ENCODE results near the gene MTF2.
"Not testable (repeated sequence)": the region's sequence is repeated elsewhere in the genome, so short reads cannot be mapped to it uniquely, and the experiment has no call there.

Gene MTF2

GRCh38 chr1:93078986-93079654 lies at the start of gene MTF2:
Gene MTF2 (plus strand): TSS chr1:93079283. CDS start chr1:93079527, 244 bp downstream.
- peak; percentile 95 for DNase-seq
- H3K9me3 Mint-ChIP-seq, result peaks cover 5% of the 10 kb centered on the region

GRCh38 chr1:93029317-93029716 lies 49.8 kb upstream of the MTF2 start:
- DNase-seq, result peak; percentile 79
- Mint-ChIP-seq H3K27ac (peak overlapping the region; percentile 33), H3K27me3 (peaks cover 15% of the 10 kb centered on the region), H3K4me1 (peaks cover 37% of the 10 kb centered on the region), H3K4me3 (no peak overlapping the region), H3K36me3 (no peaks in the 10 kb centered on the region), H3K9me3 (no peaks in the 10 kb centered on the region)
- CTCF ChIA-PET, result interaction anchor here (0.9 to 1.8 kb wide), 5 partner anchors 8 to 51 kb away, joined by 3 to 11 read pairs (median 4); no protein-coding TSS in a partner anchor

More at GRCh38 chr1:93078986-93079654, at the start of gene MTF2:
- peaks cover 18% of the 10 kb centered on the region for H3K36me3 Mint-ChIP-seq
- H3K4me1 Mint-ChIP-seq, result peaks cover 45% of the 10 kb centered on the region
- H3K27me3 Mint-ChIP-seq, result peaks cover 7% of the 10 kb centered on the region
- peak within 1 kb of the TSS; percentile 97 for H3K27ac Mint-ChIP-seq
- H3K4me3 Mint-ChIP-seq, result peak within 1 kb of the TSS; percentile 93
- CTCF ChIA-PET, result interaction anchor here (0.7 to 2.3 kb wide), 13 partner anchors 9 to 550 kb away, joined by 3 to 7 read pairs (median 4); no protein-coding TSS in a partner anchor

GRCh38 chr1:93030191-93030590 lies 48.9 kb upstream of the MTF2 start:
- DNase-seq, H3K27ac Mint-ChIP-seq, H3K4me3 Mint-ChIP-seq, H3K9me3 Mint-ChIP-seq, H3K36me3 Mint-ChIP-seq, H3K27me3 Mint-ChIP-seq: not testable (repeated sequence)
- CTCF ChIA-PET, result interaction anchor here (1.2 to 1.8 kb wide), 4 partner anchors 9 to 50 kb away, joined by 3 to 11 read pairs (median 5); no protein-coding TSS in a partner anchor
- H3K4me1 Mint-ChIP-seq, result peaks cover 37% of the 10 kb centered on the region

- DNase-seq, result no peak
- no peak overlapping the region for H3K27ac Mint-ChIP-seq
- H3K4me1 Mint-ChIP-seq, result peaks cover 40% of the 10 kb centered on the region
- peaks cover 6% of the 10 kb centered on the region for H3K27me3 Mint-ChIP-seq
- no peaks in the 10 kb centered on the region for H3K9me3 Mint-ChIP-seq
- no peaks in the 10 kb centered on the region for H3K36me3 Mint-ChIP-seq
- CTCF ChIA-PET, result interaction anchor here (1.4 to 1.6 kb wide), 3 partner anchors 15 to 172 kb away, joined by 3 to 4 read pairs (median 3); no protein-coding TSS in a partner anchor
- H3K4me3 Mint-ChIP-seq, result no peak overlapping the region
Measured at GRCh38 chr1:93031711-93032110, 47.4 kb upstream of the MTF2 start.

- Mint-ChIP-seq H3K9me3 (no peaks in the 10 kb centered on the region), H3K27me3 (peaks cover 2% of the 10 kb centered on the region), H3K36me3 (no peaks in the 10 kb centered on the region), H3K4me3 (no peak overlapping the region), H3K4me1 (peaks cover 42% of the 10 kb centered on the region), H3K27ac (no peak overlapping the region)
- CTCF ChIA-PET, result interaction anchor here (1.9 kb wide), 1 partner anchor 29 kb away, joined by 5 read pairs; no protein-coding TSS in a partner anchor
- no peak for DNase-seq
Measured at GRCh38 chr1:93033029-93033428, 46.1 kb upstream of the MTF2 start.

GRCh38 chr1:93033785-93034184 lies 45.3 kb upstream of the MTF2 start:
- H3K9me3 Mint-ChIP-seq, result no peaks in the 10 kb centered on the region
- no peak overlapping the region for H3K4me3 Mint-ChIP-seq
- no peaks in the 10 kb centered on the region for H3K27me3 Mint-ChIP-seq
- H3K4me1 Mint-ChIP-seq, result peaks cover 41% of the 10 kb centered on the region
- no peak overlapping the region for H3K27ac Mint-ChIP-seq
- DNase-seq, result no peak
- H3K36me3 Mint-ChIP-seq, result no peaks in the 10 kb centered on the region
- CTCF ChIA-PET, result interaction anchor here (0.7 to 1.9 kb wide), 3 partner anchors 9 to 40 kb away, joined by 3 to 5 read pairs (median 4); no protein-coding TSS in a partner anchor

GRCh38 chr1:93034397-93034796 lies 44.7 kb upstream of the MTF2 start:
- Mint-ChIP-seq H3K4me1 (peaks cover 39% of the 10 kb centered on the region), H3K27ac (no peak overlapping the region), H3K9me3 (no peaks in the 10 kb centered on the region), H3K27me3 (no peaks in the 10 kb centered on the region), H3K36me3 (no peaks in the 10 kb centered on the region), H3K4me3 (no peak overlapping the region)
- no peak for DNase-seq
- CTCF ChIA-PET, result interaction anchor here (0.7 to 1.9 kb wide), 3 partner anchors 8 to 40 kb away, joined by 3 to 5 read pairs (median 4); no protein-coding TSS in a partner anchor

- no peaks in the 10 kb centered on the region for H3K27me3 Mint-ChIP-seq
- peaks cover under 1% of the 10 kb centered on the region for H3K36me3 Mint-ChIP-seq
- no peaks in the 10 kb centered on the region for H3K9me3 Mint-ChIP-seq
- H3K4me1 Mint-ChIP-seq, result peaks cover 36% of the 10 kb centered on the region
- no peak overlapping the region for H3K4me3 Mint-ChIP-seq
- CTCF ChIA-PET, result interaction anchor here (0.6 to 0.7 kb wide), 2 partner anchors 264 to 832 kb away, joined by 3 read pairs; no protein-coding TSS in a partner anchor
- DNase-seq, result no peak
- H3K27ac Mint-ChIP-seq, result peak overlapping the region; percentile 70
Measured at GRCh38 chr1:93036672-93037071, 42.4 kb upstream of the MTF2 start.

- peak overlapping the region; percentile 71 for H3K4me3 Mint-ChIP-seq
- CTCF ChIA-PET, result interaction anchor here (0.7 to 1.5 kb wide), 7 partner anchors 8 to 238 kb away, joined by 3 to 7 read pairs (median 3); no protein-coding TSS in a partner anchor
- DNase-seq, result peak; percentile 36
- H3K27me3 Mint-ChIP-seq, result no peaks in the 10 kb centered on the region
- H3K9me3 Mint-ChIP-seq, result no peaks in the 10 kb centered on the region
- peaks cover 1% of the 10 kb centered on the region for H3K36me3 Mint-ChIP-seq
- H3K27ac Mint-ChIP-seq, result peak overlapping the region; percentile 91
- H3K4me1 Mint-ChIP-seq, result peaks cover 35% of the 10 kb centered on the region
Measured at GRCh38 chr1:93042187-93043056, 36.7 kb upstream of the MTF2 start.

GRCh38 chr1:93043057-93043557 lies 36.0 kb upstream of the MTF2 start:
- H3K9me3 Mint-ChIP-seq, result no peaks in the 10 kb centered on the region
- H3K27me3 Mint-ChIP-seq, result no peaks in the 10 kb centered on the region
- H3K4me1 Mint-ChIP-seq, result peaks cover 31% of the 10 kb centered on the region
- H3K36me3 Mint-ChIP-seq, result peaks cover 1% of the 10 kb centered on the region
- CTCF ChIA-PET, result interaction anchor here (0.7 to 1.5 kb wide), 5 partner anchors 9 to 184 kb away, joined by 3 to 7 read pairs (median 3); no protein-coding TSS in a partner anchor
- peak overlapping the region; percentile 91 for H3K27ac Mint-ChIP-seq
- peak overlapping the region; percentile 71 for H3K4me3 Mint-ChIP-seq
- DNase-seq, result no peak

GRCh38 chr1:93047618-93048017 lies 31.5 kb upstream of the MTF2 start:
- Mint-ChIP-seq H3K27me3 (no peaks in the 10 kb centered on the region), H3K4me1 (peaks cover 7% of the 10 kb centered on the region), H3K9me3 (no peaks in the 10 kb centered on the region), H3K36me3 (no peaks in the 10 kb centered on the region), H3K27ac (no peak overlapping the region), H3K4me3 (no peak overlapping the region)
- no peak for DNase-seq
- CTCF ChIA-PET, result interaction anchor here (0.6 kb wide), 1 partner anchor 15 kb away, joined by 3 read pairs; no protein-coding TSS in a partner anchor

GRCh38 chr1:93051961-93052360 lies 27.1 kb upstream of the MTF2 start:
- DNase-seq, result no peak
- H3K27me3 Mint-ChIP-seq, result no peaks in the 10 kb centered on the region
- no peaks in the 10 kb centered on the region for H3K36me3 Mint-ChIP-seq
- CTCF ChIA-PET, result no interaction called here
- H3K27ac Mint-ChIP-seq, result no peak overlapping the region
- H3K4me1 Mint-ChIP-seq, result no peaks in the 10 kb centered on the region
- H3K4me3 Mint-ChIP-seq, result no peak overlapping the region
- H3K9me3 Mint-ChIP-seq, result no peaks in the 10 kb centered on the region

- H3K27me3 Mint-ChIP-seq, result peaks cover 10% of the 10 kb centered on the region
- H3K36me3 Mint-ChIP-seq, result no peaks in the 10 kb centered on the region
- H3K4me3 Mint-ChIP-seq, result no peak overlapping the region
- no peaks in the 10 kb centered on the region for H3K9me3 Mint-ChIP-seq
- H3K27ac Mint-ChIP-seq, result no peak overlapping the region
- CTCF ChIA-PET, result interaction anchor here (1.6 to 2.1 kb wide), 3 partner anchors 13 to 35 kb away, joined by 4 to 8 read pairs (median 4); no protein-coding TSS in a partner anchor
- H3K4me1 Mint-ChIP-seq, result no peaks in the 10 kb centered on the region
- peak; percentile 50 for DNase-seq
Measured at GRCh38 chr1:93056214-93056613, 22.9 kb upstream of the MTF2 start.
